ENCODE measurements around the gene WASF1.
A peak's percentile ranks its signal among the peaks of the same experiment; 100 is the strongest.
"Not testable (repeated sequence)": the region's sequence is repeated elsewhere in the genome, so short reads cannot be mapped to it uniquely, and the experiment has no call there.

WASF1 gene

GRCh38 chr6:110178626-110179405 is 654 bp downstream of the WASF1 start:
- peak in 46 of 56 donors; percentile 5 to 69 (median 35) for DNase-seq

GRCh38 chr6:110173506-110174132 is 5.9 kb downstream of the WASF1 start:
- DNase-seq = no peak

- DNase-seq = no peak
Measured at GRCh38 chr6:110170081-110170480, 9.4 kb downstream of the WASF1 start.

- no peak for DNase-seq
Measured at GRCh38 chr6:110158479-110158878, 21.0 kb downstream of the WASF1 start.

- DNase-seq = no peak
Measured at GRCh38 chr6:110147870-110148269, 31.6 kb downstream of the WASF1 start.

GRCh38 chr6:110140650-110141049 is 38.8 kb downstream of the WASF1 start:
- DNase-seq = no peak

GRCh38 chr6:110139052-110139451 is 40.4 kb downstream of the WASF1 start:
- DNase-seq = no peak

GRCh38 chr6:110137924-110138887 is 41.3 kb downstream of the WASF1 start:
- DNase-seq = no peak

GRCh38 chr6:110130362-110130761 is 49.1 kb downstream of the WASF1 start:
- no peak for DNase-seq

- no peak for DNase-seq
Measured at GRCh38 chr6:110128418-110128817, 51.1 kb downstream of the WASF1 start.

GRCh38 chr6:110125361-110125760 is 54.1 kb downstream of the WASF1 start:
- no peak for DNase-seq

- DNase-seq = not testable (repeated sequence)
Measured at GRCh38 chr6:110121655-110122054, 57.8 kb downstream of the WASF1 start.

GRCh38 chr6:110116258-110116657 is 63.2 kb downstream of the WASF1 start:
- DNase-seq = no peak

GRCh38 chr6:110114004-110114403 is 65.5 kb downstream of the WASF1 start:
- no peak for DNase-seq

GRCh38 chr6:110105296-110105695 is 74.2 kb downstream of the WASF1 start:
- no peak for DNase-seq

GRCh38 chr6:110103260-110103659 is 76.2 kb downstream of the WASF1 start:
- DNase-seq = no peak

GRCh38 chr6:110102411-110102810 is 77.1 kb downstream of the WASF1 start:
- no peak for DNase-seq

- DNase-seq = no peak
Measured at GRCh38 chr6:110101885-110102284, 77.6 kb downstream of the WASF1 start.

- no peak for DNase-seq
Measured at GRCh38 chr6:110098511-110099116, 80.9 kb downstream of the WASF1 start.

- DNase-seq = no peak
Measured at GRCh38 chr6:110097443-110097842, 82.0 kb downstream of the WASF1 start.

GRCh38 chr6:110095935-110096334 is 83.5 kb downstream of the WASF1 start:
- no peak for DNase-seq
